OCI-LY3 (cell line): ENCODE data around the gene ASGR2.
A peak's percentile ranks its signal among the peaks of the same experiment; 100 is the strongest.
"Not testable (repeated sequence)": the region's sequence is repeated elsewhere in the genome, so short reads cannot be mapped to it uniquely, and the experiment has no call there.

Experiments
- H2AFZ ChIP-seq: fragments of 200-600, 300-600 bp; shearing (Covaris generic); 2 replicates; pipeline ENCODE4 v1.6.0; 2014; ENCODE audit warnings: antibody characterized with exemption, low read depth, low read length
- H3K27ac ChIP-seq: fragments of 200-600, 300-600 bp; sonication (generic); 2 replicates; pipeline ENCODE4 v1.5.1; 2014; ENCODE audit warnings: mild to moderate bottlenecking, low read length, moderate library complexity, mixed read lengths
- H3K27me3 ChIP-seq: fragments of 200-600, 300-600 bp; sonication (generic); 2 replicates; pipeline ENCODE4 v1.6.1; 2014; ENCODE audit warnings: low read depth, low read length, mixed read lengths
- H3K36me3 ChIP-seq: fragments of 200-600, 300-600 bp; sonication (generic); replicated peaks from 2 replicates; pipeline ENCODE3; 2014; ENCODE audit warnings: low read depth, low read length, mixed read lengths
- H3K4me1 ChIP-seq: fragments of 300-600, 200-600 bp; sonication (generic); 2 replicates; pipeline ENCODE4 v1.6.1; 2014; ENCODE audit warnings: low read length, mixed read lengths
- H3K4me2 ChIP-seq: fragments of 200-600, 300-600 bp; sonication (generic); 2 replicates; pipeline ENCODE4 v1.6.1; 2014; ENCODE audit warnings: low read length, mixed read lengths
- H3K4me3 ChIP-seq: fragments of 300-600, 200-600 bp; sonication (generic); 2 replicates; pipeline ENCODE4 v1.5.1; 2014; ENCODE audit warnings: antibody characterized with exemption, mild to moderate bottlenecking, low read length, moderate library complexity
- H3K79me2 ChIP-seq: fragments of 300-600, 200-600 bp; shearing (Covaris generic); 2 replicates; pipeline ENCODE4 v1.6.1; 2014; ENCODE audit warnings: mild to moderate bottlenecking, low read length, mixed read lengths
- H3K9ac ChIP-seq: fragments of 300-600, 200-600 bp; shearing (Covaris generic); 2 replicates; pipeline ENCODE4 v1.6.0; 2014; ENCODE audit warnings: mild to moderate bottlenecking, low read length, moderate library complexity
- H3K9me3 ChIP-seq: fragments of 200-600, 300-600 bp; shearing (Covaris generic); 2 replicates; pipeline ENCODE4 v1.6.1; 2014; ENCODE audit warnings: low read length, mixed read lengths; ENCODE audit not compliant: insufficient read depth
- H4K20me1 ChIP-seq: fragments of 200-600, 300-600 bp; sonication (generic); 2 replicates; pipeline ENCODE4 v1.6.1; 2016; ENCODE audit warnings: low read length, mixed read lengths; ENCODE audit not compliant: insufficient read depth
- CTCF ChIP-seq: fragments of 200-600, 300-600 bp; sonication (generic); IDR thresholded peaks from 2 replicates; pipeline ENCODE4 v1.5.1; 2014; ENCODE audit warnings: antibody characterized with exemption, low read length, low read depth
- EZH2phosphoT487 ChIP-seq: fragments of 200-600 bp; shearing (Covaris generic); IDR thresholded peaks from 2 replicates; pipeline ENCODE4 v1.6.1; 2018; ENCODE audit warnings: antibody characterized with exemption, mixed run types, low read depth

Gene ASGR2

GRCh38 chr17:7123844-7124243 lies 9.2 kb upstream of the ASGR2 start:
- Histone ChIP-seq H3K9ac (no peak overlapping the region), H3K4me3 (no peak overlapping the region), H3K36me3 (no peaks in the 10 kb centered on the region), H3K4me2 (no peak overlapping the region), H3K79me2 (no peaks in the 10 kb centered on the region), H4K20me1 (no peaks in the 10 kb centered on the region), H2AFZ (no peak overlapping the region), H3K4me1 (peaks cover 21% of the 10 kb centered on the region), H3K27ac (no peak overlapping the region), H3K27me3 (0 out of 2 replicates have a peak, but pooled peaks cover 4% of the 10 kb centered on the region), H3K9me3 (no peaks in the 10 kb centered on the region)
- TF ChIP-seq CTCF (no peak), EZH2phosphoT487 (no peak)

GRCh38 chr17:7122381-7122780 lies 7.8 kb upstream of the ASGR2 start:
- no peak overlapping the region for H3K4me2 ChIP-seq
- H3K9me3 ChIP-seq = no peaks in the 10 kb centered on the region
- H3K9ac ChIP-seq = no peak overlapping the region
- H3K4me1 ChIP-seq = peaks cover 21% of the 10 kb centered on the region
- H3K79me2 ChIP-seq = no peaks in the 10 kb centered on the region
- TF ChIP-seq CTCF = no peak
- TF ChIP-seq EZH2phosphoT487 = no peak
- H4K20me1 ChIP-seq = no peaks in the 10 kb centered on the region
- 0 out of 2 replicates have a peak, but pooled peaks cover 4% of the 10 kb centered on the region for H3K27me3 ChIP-seq
- no peaks in the 10 kb centered on the region for H3K36me3 ChIP-seq
- no peak overlapping the region for H2AFZ ChIP-seq
- no peak overlapping the region for H3K27ac ChIP-seq
- H3K4me3 ChIP-seq = no peak overlapping the region

- H3K36me3 ChIP-seq, H3K27me3 ChIP-seq, H4K20me1 ChIP-seq, H3K9me3 ChIP-seq, H3K79me2 ChIP-seq: not testable (repeated sequence)
- 0 out of 2 replicates have a peak overlapping the region, but pooled peaks have one; percentile 40 for H2AFZ ChIP-seq
- peak overlapping the region; percentile 48; the same call in 1 of the 2 replicates for H3K27ac ChIP-seq
- H3K4me3 ChIP-seq = peak overlapping the region; percentile 73
- H3K9ac ChIP-seq = peak overlapping the region; percentile 52
- H3K4me2 ChIP-seq = peak overlapping the region; percentile 81
- H3K4me1 ChIP-seq = peaks cover 21% of the 10 kb centered on the region
These were observed 6.0 kb upstream of the ASGR2 start for GRCh38 chr17:7120635-7121034.

- Histone ChIP-seq H2AFZ (no peak overlapping the region), H3K9me3 (no peaks in the 10 kb centered on the region)
These were observed 5.5 kb upstream of the ASGR2 start for GRCh38 chr17:7120123-7120522.

More at GRCh38 chr17:7120123-7120522, 5.5 kb upstream of the ASGR2 start:
- Histone ChIP-seq H3K27me3 (0 out of 2 replicates have a peak, but pooled peaks cover 4% of the 10 kb centered on the region), H3K4me3 (no peak overlapping the region), H3K9ac (no peak overlapping the region), H3K4me2 (peak overlapping the region; percentile 81; the same call in 1 of the 2 replicates), H3K27ac (no peak overlapping the region), H3K4me1 (peaks cover 21% of the 10 kb centered on the region), H3K36me3 (no peaks in the 10 kb centered on the region), H3K79me2 (no peaks in the 10 kb centered on the region), H4K20me1 (no peaks in the 10 kb centered on the region)
- TF ChIP-seq EZH2phosphoT487 (no peak), CTCF (no peak)
